T-helper 2 cell treated with Interferon-gamma antibody and Interleukin-4, amounts not matched to agents 5 μg/mL and 100 μg/mL, for 36 hours (primary cell): ENCODE data around the gene ACER1.

Experiments
- DNase-seq: peaks from one replicate; pipeline ENCODE4 v3.0.0; 2021; ENCODE audit warnings: low spot score
- H3K27ac Mint-ChIP-seq: one replicate; pipeline ENCODE4 v1.8.0; 2021; ENCODE audit warnings: mild to moderate bottlenecking, mixed read lengths
- H3K27me3 Mint-ChIP-seq: one replicate; pipeline ENCODE4 v1.8.0; 2021; ENCODE audit warnings: low read depth, mixed read lengths
- H3K36me3 Mint-ChIP-seq: one replicate; pipeline ENCODE4 v1.8.0; 2021; ENCODE audit warnings: low read depth, mixed read lengths
- H3K4me1 Mint-ChIP-seq: one replicate; pipeline ENCODE4 v1.8.0; 2021; ENCODE audit warnings: low read depth, mixed read lengths
- H3K4me3 Mint-ChIP-seq: one replicate; pipeline ENCODE4 v1.8.0; 2022; ENCODE audit warnings: mild to moderate bottlenecking, moderate library complexity, mixed read lengths
- H3K9me3 Mint-ChIP-seq: one replicate; pipeline ENCODE4 v1.8.0; 2021; ENCODE audit warnings: mixed read lengths

ACER1 gene

GRCh38 chr19:6260912-6261650 lies 72.3 kb downstream of the ACER1 start:
- no peak overlapping the region for H3K4me3 Mint-ChIP-seq
- peaks cover 2% of the 10 kb centered on the region for H3K4me1 Mint-ChIP-seq
- H3K36me3 Mint-ChIP-seq: peaks cover 26% of the 10 kb centered on the region
- H3K27me3 Mint-ChIP-seq: no peaks in the 10 kb centered on the region
- H3K27ac Mint-ChIP-seq: no peak overlapping the region
- DNase-seq: no peak
- no peaks in the 10 kb centered on the region for H3K9me3 Mint-ChIP-seq

DNA sequence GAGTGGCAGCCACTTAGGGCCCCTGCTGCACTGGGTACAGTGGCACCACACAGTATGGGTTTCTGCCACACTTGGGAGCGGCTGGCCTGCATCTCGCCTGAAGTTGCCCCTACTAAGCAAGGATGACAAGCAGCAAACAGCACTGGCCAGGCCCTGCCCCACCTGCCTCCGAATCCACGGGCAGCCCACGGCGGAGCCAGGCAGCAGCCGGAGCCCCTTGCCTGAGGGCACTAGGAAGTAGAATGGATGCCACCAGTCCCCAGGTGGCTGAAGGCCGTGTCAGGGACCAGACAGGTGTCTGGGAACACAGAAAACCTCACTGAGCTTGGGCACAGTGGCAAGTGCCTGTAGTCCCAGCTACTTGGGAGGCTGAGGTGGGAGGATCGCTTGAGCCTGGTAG lies 73.0 kb downstream of the ACER1 start:
- DNase-seq: no peak
- no peaks in the 10 kb centered on the region for H3K27me3 Mint-ChIP-seq
- peaks cover 26% of the 10 kb centered on the region for H3K36me3 Mint-ChIP-seq
- peaks cover 2% of the 10 kb centered on the region for H3K4me1 Mint-ChIP-seq
- no peak overlapping the region for H3K4me3 Mint-ChIP-seq
- no peak overlapping the region for H3K27ac Mint-ChIP-seq
- no peaks in the 10 kb centered on the region for H3K9me3 Mint-ChIP-seq

- Mint-ChIP-seq H3K36me3 (peaks cover 27% of the 10 kb centered on the region), H3K27me3 (no peaks in the 10 kb centered on the region), H3K27ac (no peak overlapping the region), H3K9me3 (no peaks in the 10 kb centered on the region), H3K4me3 (no peak overlapping the region), H3K4me1 (peaks cover 2% of the 10 kb centered on the region)
- DNase-seq: no peak
These were observed 74.0 kb downstream of the ACER1 start for GRCh38 chr19:6259312-6259861.

- no peak for DNase-seq
- no peak overlapping the region for H3K4me3 Mint-ChIP-seq
- no peaks in the 10 kb centered on the region for H3K9me3 Mint-ChIP-seq
- H3K4me1 Mint-ChIP-seq: peaks cover 2% of the 10 kb centered on the region
- peaks cover 27% of the 10 kb centered on the region for H3K36me3 Mint-ChIP-seq
- no peak overlapping the region for H3K27ac Mint-ChIP-seq
- no peaks in the 10 kb centered on the region for H3K27me3 Mint-ChIP-seq
These were observed 74.5 kb downstream of the ACER1 start for GRCh38 chr19:6258812-6259311.
